HCEC 1CT (cell line): ENCODE results near the gene NRXN3.

ENCODE experiments used
- DNase-seq: peaks from one replicate; pipeline ENCODE4 v3.0.0-alpha.2; 2017

NRXN3 gene

GRCh38 chr14:79665556-79665955 is 1495.4 kb downstream of the NRXN3 start:
- no peak for DNase-seq

- DNase-seq: no peak
Measured at GRCh38 chr14:79668951-79669350, 1498.8 kb downstream of the NRXN3 start.

GRCh38 chr14:79670811-79671210 is 1500.6 kb downstream of the NRXN3 start:
- DNase-seq: no peak

- no peak for DNase-seq
Measured at GRCh38 chr14:79680087-79680486, 1509.9 kb downstream of the NRXN3 start.

- DNase-seq: no peak
Measured at GRCh38 chr14:79686196-79686595, 1516.0 kb downstream of the NRXN3 start.

- DNase-seq: no peak
Measured at GRCh38 chr14:79690960-79691359, 1520.8 kb downstream of the NRXN3 start.

GRCh38 chr14:79693935-79694334 is 1523.8 kb downstream of the NRXN3 start:
- DNase-seq: no peak

GRCh38 chr14:79695307-79695706 is 1525.1 kb downstream of the NRXN3 start:
- DNase-seq: no peak

GRCh38 chr14:79698298-79698711 is 1528.1 kb downstream of the NRXN3 start:
- no peak for DNase-seq

- no peak for DNase-seq
Measured at GRCh38 chr14:79699206-79699605, 1529.0 kb downstream of the NRXN3 start.

- DNase-seq: no peak
Measured at GRCh38 chr14:79701371-79701770, 1531.2 kb downstream of the NRXN3 start.

- DNase-seq: no peak
Measured at GRCh38 chr14:79702197-79702596, 1532.0 kb downstream of the NRXN3 start.

- no peak for DNase-seq
Measured at GRCh38 chr14:79703209-79703608, 1533.0 kb downstream of the NRXN3 start.

- DNase-seq: no peak
Measured at GRCh38 chr14:79704041-79704807, 1534.1 kb downstream of the NRXN3 start.

- DNase-seq: no peak
Measured at GRCh38 chr14:79705126-79705894, 1535.1 kb downstream of the NRXN3 start.

- no peak for DNase-seq
Measured at GRCh38 chr14:79706382-79706781, 1536.2 kb downstream of the NRXN3 start.

GRCh38 chr14:79708426-79709388 is 1538.5 kb downstream of the NRXN3 start:
- peak; percentile 9 for DNase-seq

GRCh38 chr14:79709573-79709972 is 1539.4 kb downstream of the NRXN3 start:
- DNase-seq: no peak

- DNase-seq: no peak
Measured at GRCh38 chr14:79712302-79712950, 1542.3 kb downstream of the NRXN3 start.

- DNase-seq: no peak
Measured at GRCh38 chr14:79721399-79722084, 1551.4 kb downstream of the NRXN3 start.

- no peak for DNase-seq
Measured at GRCh38 chr14:79724934-79725717, 1555.0 kb downstream of the NRXN3 start.
